Ishikawa (cell line): ENCODE data around the gene EIF2B2.
A peak's percentile ranks its signal among the peaks of the same experiment; 100 is the strongest.

Experiments used
- CEBPB ChIP-seq: IDR thresholded peaks from 2 replicates; pipeline ENCODE4 v1.6.1; 2012
- CREB1 ChIP-seq: IDR thresholded peaks from 2 replicates; pipeline ENCODE4 v1.6.1; 2012; ENCODE audit warnings: low read depth
- EGR1 ChIP-seq: IDR thresholded peaks from 2 replicates; pipeline ENCODE4 v1.6.1; 2012
- EP300 ChIP-seq: IDR thresholded peaks from 2 replicates; pipeline ENCODE4 v1.6.1; 2012; ENCODE audit warnings: borderline replicate concordance
- FOXM1 ChIP-seq: IDR thresholded peaks from 2 replicates; pipeline ENCODE4 v1.6.1; 2012; ENCODE audit warnings: low read depth, borderline replicate concordance
- MAX ChIP-seq: IDR thresholded peaks from 2 replicates; pipeline ENCODE4 v1.6.1; 2012
- NFIC ChIP-seq: IDR thresholded peaks from 2 replicates; pipeline ENCODE4 v1.6.1; 2012
- RAD21 ChIP-seq: IDR thresholded peaks from 2 replicates; pipeline ENCODE4 v1.6.1; 2012; ENCODE audit warnings: low read depth
- REST ChIP-seq: IDR thresholded peaks from 2 replicates; pipeline ENCODE4 v1.6.1; 2012; ENCODE audit warnings: low read depth, mild to moderate bottlenecking
- TAF1 ChIP-seq: IDR thresholded peaks from 2 replicates; pipeline ENCODE4 v1.6.1; 2012; ENCODE audit warnings: low read depth, mild to moderate bottlenecking
- TCF12 ChIP-seq: IDR thresholded peaks from 2 replicates; pipeline ENCODE4 v1.6.1; 2012; ENCODE audit warnings: low read depth
- TEAD4 ChIP-seq: IDR thresholded peaks from 2 replicates; pipeline ENCODE4 v1.6.1; 2012
- USF1 ChIP-seq: IDR thresholded peaks from 2 replicates; pipeline ENCODE4 v1.6.1; 2012
- YY1 ChIP-seq: IDR thresholded peaks from 2 replicates; pipeline ENCODE4 v1.6.1; 2012; ENCODE audit warnings: low read depth
- ZBTB7A ChIP-seq: IDR thresholded peaks from 2 replicates; pipeline ENCODE4 v1.6.1; 2012; ENCODE audit warnings: low read depth

Gene EIF2B2

DNA sequence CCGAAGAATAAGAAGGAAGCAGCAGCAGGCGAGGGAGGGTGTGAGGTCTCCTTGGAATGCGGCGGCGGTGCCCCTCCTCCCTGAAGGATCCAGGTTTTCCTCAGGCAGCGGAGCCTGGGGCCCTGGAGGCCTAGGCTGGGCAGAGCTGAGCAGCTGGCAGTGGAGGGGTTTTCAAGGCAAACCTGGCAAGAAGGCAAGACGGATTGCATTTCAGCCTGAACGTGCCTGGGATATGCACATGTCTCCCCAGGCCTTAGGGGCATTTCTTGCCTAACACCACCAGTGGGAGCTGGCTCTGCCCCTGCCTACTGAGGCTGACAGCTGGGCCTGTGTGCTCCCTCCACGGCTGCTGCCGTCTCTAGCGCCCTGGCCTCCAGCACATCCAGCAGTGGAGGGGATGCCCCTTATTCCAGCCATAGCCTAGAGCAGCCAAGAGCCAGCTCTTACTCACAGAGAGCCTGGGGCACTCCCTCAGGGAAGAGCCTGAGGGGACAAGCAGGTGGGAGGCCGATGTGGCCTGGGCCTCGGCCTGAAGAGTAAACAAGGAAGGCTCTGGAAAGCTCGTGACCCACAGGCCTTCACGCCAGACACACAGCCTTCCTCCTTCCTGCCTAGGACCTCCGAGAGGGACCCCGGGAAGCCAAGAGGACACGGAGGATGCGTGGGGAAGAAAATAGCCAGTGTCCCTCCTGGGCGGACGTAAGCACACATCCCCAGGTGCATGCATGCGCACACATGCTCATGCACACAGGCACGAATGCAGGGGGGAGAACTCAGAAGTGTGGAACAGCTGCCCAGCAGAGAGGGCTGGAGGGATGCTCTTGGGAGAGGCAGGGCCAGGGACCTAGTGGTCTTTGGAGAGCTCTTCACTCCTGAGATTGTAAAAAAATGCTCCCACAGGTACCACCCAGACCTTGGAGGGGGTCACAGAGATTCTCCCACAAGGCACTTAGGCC is 23.0 kb upstream of the EIF2B2 start:
- TF ChIP-seq TEAD4 (no peak), EP300 (no peak), MAX (peak; percentile 41; the same call in 1 of the 2 replicates)

DNA sequence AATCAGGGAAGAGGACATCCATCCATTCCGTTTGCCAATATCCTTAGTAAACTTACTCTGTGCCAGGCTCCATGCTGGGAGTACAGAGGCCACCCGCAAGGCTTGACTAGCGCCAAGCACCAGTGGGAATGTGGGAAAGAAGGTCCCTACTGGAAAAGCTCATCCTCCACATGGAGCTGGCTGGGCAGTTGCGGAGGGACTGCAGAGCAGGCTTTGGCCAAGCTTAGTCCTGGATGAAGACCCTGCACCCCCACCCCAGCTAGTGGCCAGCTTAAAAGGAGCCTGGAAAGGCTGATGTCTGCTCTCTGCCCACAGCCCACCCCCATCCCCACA is 22.4 kb upstream of the EIF2B2 start:
- TF ChIP-seq TCF12, result no peak
- TF ChIP-seq ZBTB7A, result no peak
- no peak for TF ChIP-seq YY1
- peak; percentile 61 for TF ChIP-seq NFIC
- no peak for TF ChIP-seq CEBPB

DNA sequence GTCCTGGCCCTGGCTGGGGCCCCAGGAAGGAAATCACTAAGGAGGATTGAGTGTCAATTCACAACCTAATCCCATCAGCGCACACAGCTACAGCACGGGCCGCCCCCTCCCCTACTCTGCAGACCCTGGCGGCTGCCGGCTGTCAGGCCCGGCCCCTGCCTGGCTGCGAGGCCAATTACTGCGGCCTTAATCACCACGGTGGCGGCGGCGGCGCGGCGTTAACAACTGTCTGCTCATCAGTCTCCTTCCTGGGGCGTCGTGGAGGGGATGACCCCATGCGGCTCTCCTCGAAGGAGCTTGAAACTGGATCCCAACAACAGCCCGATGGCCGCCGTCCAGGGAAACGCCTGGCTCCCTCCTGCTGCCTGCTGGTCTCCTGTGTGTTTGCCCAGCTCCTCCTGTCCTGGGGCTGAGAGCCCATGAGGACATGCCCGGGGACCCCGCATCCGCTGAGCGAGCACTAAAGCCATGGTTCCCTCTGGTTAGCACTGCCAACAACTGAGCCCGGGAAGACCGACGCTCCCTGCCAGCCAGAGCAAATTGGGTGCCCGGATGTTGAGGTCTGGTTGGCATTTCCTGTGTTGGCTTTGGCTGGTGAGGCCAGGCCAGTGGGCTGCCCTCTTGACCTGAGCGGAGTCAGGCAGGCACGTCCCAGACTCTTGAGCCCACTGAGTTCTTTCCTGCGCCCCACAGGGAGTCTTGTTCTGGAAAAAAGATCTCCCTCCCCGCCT is 21.8 kb upstream of the EIF2B2 start:
- TF ChIP-seq EP300, result peak; percentile 83
- no peak for TF ChIP-seq TAF1
- peak; percentile 72 for TF ChIP-seq NFIC
- TF ChIP-seq CEBPB, result no peak
- TF ChIP-seq ZBTB7A, result 0 out of 2 replicates have a peak, but pooled peaks have one; percentile 56
- TF ChIP-seq EGR1, result no peak
- no peak for TF ChIP-seq RAD21
- no peak for TF ChIP-seq YY1
- TF ChIP-seq FOXM1, result peak; percentile 61; the same call in 1 of the 2 replicates
- TF ChIP-seq REST, result no peak
- TF ChIP-seq TCF12, result peak; percentile 88
- peak; percentile 63 for TF ChIP-seq TEAD4
- TF ChIP-seq MAX, result peak; percentile 59
- TF ChIP-seq CREB1, result no peak

DNA sequence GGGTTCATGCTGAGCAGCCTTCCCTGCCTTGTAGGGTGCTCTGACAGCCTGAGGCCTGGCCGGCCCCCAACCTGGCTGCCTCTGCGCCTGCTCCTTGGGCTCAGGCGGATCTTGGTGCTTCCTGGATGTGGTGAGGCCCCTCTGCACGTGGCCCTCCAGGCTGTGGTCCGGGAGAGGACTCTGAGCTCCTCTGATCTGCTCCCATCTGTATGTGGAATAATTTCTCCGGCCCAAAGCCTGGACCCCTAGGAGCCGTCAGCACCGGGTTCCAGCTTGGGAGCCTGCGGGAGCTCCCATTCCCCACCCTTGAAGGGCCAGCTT is 21.3 kb upstream of the EIF2B2 start:
- no peak for TF ChIP-seq RAD21
- TF ChIP-seq ZBTB7A, result no peak
- no peak for TF ChIP-seq FOXM1
- no peak for TF ChIP-seq USF1
- TF ChIP-seq REST, result no peak
- TF ChIP-seq CEBPB, result no peak
- no peak for TF ChIP-seq EP300
- TF ChIP-seq TCF12, result no peak; the same call in 1 of the 2 replicates
- no peak; the same call in 1 of the 2 replicates for TF ChIP-seq MAX
- TF ChIP-seq YY1, result no peak
- no peak for TF ChIP-seq TEAD4
- TF ChIP-seq CREB1, result no peak
- no peak for TF ChIP-seq TAF1
- no peak for TF ChIP-seq EGR1
- no peak; the same call in 1 of the 2 replicates for TF ChIP-seq NFIC

GRCh38 chr14:74981833-74982232 is 20.9 kb upstream of the EIF2B2 start:
- TF ChIP-seq CEBPB (no peak), REST (no peak), USF1 (no peak), YY1 (no peak)
